GM21515 (cell line): Measurements from ENCODE around the gene CCS.
"Not testable (repeated sequence)": the region's sequence is repeated elsewhere in the genome, so short reads cannot be mapped to it uniquely, and the experiment has no call there.

Experiments used
- ATAC-seq: cut with Tn5 transposase; IDR thresholded peaks from one replicate; pipeline ENCODE4 v1.9.1; 2021; ENCODE audit not compliant: unreplicated experiment

CCS gene

DNA sequence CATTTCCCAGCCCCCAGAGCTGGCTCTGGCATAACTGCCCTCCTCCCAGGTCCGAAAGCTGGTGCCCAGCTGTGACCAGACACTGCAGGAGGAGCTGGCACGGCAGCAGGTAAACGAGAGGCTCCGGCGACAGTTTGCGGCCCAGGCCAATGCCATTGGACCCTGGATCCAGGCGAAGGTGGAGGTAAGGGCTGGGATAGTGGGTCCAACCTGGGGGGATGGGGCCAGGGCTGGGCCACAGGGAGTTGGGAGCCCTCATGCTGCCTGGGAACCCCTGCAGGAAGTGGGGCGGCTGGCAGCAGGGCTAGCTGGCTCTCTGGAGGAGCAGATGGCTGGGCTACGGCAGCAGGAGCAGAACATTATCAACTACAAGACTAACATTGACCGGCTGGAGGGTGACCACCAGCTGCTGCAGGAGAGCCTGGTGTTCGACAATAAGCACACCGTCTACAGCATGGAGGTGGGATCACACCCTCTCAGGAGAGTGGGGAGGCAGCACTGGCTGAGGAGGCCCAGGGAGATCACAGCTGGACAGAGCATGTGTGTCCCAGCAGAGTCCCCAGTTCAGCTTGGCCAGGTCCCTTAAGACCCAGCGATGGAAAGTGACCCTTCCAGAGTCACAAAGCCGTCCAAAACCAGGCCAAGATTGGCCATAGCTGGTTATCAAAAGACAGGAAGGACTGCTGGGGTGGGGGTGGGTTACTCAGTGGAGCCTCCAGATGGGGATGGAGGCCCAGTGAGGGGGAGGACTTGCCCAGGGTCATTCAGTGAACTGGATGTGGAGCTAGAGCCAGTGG lies 31.6 kb upstream of the CCS start:
- ATAC-seq = no peak

DNA sequence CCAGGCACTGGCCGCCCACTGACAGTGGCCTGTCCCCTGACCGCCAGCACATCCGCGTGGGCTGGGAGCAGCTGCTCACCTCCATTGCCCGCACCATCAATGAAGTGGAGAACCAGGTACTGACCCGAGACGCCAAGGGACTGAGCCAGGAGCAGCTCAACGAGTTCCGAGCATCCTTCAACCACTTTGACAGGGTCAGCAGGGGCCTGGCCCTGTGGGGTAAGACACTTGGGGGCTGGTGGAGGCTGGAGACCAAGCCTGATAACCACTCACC lies 31.1 kb upstream of the CCS start:
- no peak for ATAC-seq

DNA sequence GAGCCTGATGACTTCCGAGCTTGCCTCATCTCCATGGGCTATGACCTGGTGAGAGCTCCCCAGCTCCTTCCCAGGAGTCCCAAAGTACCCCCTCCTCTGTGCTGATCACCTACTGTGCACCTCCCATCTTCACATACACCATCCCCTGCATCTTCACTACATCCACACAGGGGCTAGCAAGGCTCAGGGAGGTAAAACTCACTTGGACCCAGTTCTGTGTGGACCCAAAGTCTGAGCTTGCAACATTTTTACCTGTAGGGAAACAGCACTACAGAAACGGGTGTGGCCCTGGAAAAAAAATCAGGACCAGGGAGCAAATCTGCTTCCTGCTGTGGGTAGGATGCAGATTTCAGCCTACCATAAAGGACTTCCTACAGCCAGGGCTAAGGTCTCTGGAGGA lies 30.7 kb upstream of the CCS start:
- ATAC-seq = no peak

DNA sequence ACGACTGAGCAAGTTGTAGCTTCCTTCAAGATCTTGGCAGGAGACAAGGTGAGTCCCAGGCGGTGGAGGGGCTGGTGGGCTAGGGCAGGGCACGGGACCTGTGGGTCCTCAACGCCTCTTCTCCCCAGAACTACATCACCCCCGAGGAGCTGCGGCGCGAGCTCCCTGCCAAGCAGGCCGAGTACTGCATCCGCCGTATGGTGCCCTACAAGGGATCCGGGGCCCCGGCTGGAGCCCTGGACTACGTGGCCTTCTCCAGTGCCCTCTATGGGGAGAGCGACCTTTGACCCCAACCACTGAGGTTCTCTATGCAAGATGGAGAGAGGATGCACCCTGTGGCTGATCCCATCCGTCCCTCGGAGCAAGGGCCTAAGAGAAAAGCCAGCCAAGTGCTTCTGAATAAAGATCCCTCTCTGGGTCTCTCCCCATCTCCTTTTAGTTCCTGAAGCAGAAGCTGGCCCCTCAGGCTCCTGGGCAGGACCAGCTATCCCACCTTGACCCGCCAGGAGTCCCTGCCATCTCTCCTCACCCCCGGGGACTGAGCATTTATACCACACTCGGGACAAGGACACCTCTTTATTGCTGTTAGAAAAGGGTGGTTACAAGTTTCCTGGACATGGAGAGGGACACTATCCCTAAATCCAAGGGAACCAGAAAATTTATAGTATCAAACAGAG lies 29.9 kb upstream of the CCS start:
- ATAC-seq = no peak

DNA sequence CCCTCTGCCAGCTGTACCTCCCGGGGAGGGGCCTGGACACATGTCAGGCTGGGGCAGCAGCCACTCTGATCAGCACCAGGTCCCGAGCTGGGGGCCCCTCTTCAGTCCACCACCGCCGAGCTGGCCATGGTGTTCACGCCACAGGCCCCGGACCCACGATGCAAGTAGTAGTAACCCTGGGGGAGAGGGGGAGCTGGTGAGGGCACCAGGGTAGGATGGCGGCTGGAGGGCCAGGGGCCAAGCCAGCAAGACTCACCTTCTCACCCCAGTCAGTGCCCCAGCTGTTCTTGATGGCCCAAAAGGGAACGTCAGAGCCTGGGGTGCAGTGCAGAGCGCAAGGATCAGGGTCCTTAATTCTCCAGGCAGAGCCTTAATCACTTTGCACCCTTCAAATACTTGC lies 29.2 kb upstream of the CCS start:
- no peak for ATAC-seq

DNA sequence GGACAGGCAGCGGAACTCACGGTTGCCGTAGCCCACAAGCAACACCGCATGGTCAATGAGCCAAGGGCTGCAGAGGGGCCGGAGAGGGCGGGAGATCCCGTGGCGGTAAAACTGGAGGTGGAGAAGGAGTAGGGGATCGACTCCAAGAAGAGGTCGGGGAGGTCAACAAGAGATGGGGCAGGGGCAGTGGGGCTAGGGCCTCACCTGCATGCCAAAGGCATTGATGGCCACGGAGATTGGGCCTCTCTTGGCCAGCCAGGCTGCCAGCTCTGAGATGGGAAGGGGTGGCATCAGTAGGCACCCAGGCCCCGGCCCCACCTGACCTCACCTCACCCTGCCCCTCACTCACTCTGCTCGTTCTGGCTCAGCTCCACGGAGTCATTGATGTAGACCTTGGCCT lies 28.4 kb upstream of the CCS start:
- no peak for ATAC-seq

DNA sequence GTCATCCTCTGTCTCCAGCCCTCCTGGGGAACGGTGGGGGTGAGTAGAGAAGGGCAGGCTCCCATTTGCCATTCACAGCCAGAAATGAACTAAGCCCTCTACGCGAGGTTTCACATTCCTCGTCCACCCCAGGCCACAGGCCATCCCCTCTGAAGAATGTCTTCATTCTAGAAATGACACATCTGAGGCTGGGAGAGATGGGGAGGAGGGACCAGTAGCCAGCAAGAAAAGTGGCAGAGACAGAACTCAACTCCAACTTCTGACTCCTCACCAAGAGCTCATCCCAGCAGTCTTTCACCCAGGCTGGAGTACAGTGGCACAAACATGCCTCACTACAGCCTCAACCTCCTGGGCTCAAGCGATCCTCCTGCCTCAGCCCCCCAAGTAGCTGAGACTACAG lies 28.0 kb upstream of the CCS start:
- ATAC-seq = no peak

DNA sequence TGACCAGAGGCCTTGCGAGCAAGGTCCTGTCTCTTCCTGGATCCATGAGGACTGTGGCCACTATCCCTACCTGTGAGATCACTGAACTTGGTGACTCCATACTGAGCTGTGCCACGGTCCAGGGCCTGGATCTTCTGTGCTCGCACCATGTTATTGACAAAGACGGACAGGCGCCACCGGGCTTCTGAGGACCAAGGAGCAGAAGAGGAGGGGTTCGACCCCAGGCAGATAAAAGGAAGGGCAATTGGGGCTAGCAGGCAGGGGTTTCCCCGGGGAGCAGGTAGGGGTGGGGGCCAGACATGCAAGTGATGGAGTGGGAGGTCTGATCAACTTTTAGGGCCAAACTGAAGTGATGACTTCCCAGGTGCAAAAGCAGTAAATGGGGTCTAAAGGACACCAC lies 26.8 kb upstream of the CCS start:
- no peak for ATAC-seq

DNA sequence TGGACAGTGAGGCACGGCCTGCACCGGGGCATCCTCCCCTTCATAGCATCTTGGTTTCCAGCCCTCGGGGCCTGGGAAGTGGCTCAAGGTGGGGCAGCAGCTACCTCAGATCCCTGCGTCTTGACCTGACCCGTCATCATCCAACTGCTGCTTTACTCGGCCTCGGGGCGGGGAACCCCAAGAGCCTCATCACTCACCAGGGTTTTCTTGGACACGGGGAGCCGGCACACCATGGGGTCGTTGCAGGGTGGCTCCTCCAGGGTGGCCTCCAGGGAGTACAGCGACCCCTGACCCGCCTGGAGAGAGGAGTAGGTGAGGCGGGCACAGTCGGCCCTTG lies 25.2 kb upstream of the CCS start:
- no peak for ATAC-seq

DNA sequence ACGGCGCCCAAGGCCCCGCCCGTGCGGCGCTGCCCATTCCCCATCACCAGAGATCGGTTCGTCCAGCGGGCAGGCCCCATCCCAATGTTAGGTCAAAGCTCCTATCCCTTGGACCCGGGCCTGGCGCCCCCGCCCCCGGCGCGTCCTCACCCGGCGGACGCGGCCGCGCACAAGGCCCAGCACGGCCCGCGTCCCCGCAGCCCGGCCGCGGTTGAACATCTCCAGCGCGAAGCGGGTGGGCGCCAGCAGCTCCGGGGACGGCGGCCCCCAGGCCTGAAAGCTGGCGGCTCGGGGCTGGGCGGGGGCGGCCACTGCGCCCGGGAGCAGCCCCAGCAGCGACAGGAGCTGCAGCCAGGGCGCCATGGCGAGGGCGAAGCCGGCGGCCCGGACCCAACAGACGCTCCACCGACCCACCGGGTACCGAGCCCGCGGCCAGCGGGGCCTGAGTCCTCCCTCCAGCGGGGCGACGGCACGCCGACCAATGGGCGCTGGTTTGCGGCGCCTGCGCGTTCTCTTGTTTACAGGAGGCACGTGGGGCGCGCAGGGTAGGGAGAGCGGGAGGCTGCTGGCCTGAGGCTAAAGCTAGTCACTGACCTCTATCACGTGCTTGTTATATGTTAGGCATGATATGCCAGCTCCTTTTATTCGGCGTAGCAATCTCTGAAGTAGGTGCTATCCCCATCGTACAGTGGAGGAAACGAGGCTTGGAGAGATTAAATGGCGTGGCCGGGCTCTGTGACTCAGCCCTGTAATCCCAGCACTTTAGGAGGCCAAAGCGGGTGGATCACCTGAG lies 24.7 kb upstream of the CCS start, which contains the start of gene CTSF:
CTSF (minus strand) TSS at position 483 of the 793 bp plus-strand sequence; CDS start at position 363, 120 bp downstream.
- ATAC-seq = no peak

DNA sequence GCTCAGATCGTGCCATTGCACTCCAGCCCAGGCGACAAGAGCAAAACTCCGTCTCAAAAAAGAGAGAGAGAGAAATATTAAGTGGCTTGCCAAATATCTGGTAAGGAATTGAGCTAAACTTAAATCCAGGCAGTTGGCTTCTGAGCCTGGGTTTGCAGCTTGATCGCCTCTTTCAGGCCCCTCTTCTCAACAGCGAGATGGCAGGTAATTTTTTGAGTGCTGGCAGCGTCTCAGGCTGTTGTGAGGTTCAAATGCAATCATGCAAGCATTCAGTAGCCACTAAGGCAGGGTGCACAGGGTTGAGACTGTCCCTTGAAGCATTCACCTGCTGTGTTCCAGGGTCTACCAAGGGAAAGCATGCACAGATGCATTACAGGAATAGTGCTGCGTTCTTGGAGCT lies 23.9 kb upstream of the CCS start:
- ATAC-seq = no peak

DNA sequence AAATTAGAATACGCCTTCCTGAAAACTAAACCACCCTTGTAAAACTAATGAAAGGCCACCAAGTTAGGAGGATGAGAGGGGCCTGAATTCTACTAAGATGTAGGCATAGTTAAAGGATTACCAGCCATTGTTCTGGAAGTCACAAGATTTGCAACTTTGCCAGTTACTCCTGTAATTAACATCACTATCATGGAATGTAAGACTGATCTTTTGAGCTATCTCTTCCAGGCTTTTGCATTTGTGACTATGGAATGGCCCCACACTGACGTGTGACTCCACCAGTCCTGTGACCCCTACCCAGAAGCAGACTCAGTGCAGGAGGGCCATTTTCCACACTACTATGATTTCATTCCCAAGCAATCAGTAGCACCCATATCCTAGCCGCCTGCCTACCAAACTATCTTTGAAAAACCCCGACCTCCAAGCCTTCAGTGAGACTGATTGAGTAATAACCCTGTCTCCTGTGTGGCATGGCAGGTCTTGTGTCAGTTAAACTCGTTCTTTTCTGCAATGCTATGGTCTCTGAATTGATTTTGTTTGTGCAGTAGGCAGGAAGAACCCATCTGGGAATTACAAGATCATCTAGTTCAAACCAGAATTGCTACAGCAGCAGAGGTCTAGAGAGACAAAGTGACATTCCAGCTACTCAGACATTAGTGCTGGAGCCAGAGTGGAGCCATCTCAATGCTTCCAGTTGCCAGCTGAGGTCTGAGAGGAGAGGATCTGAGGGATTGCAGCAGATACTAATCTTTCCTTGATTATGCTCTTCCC lies 22.7 kb upstream of the CCS start:
- no peak for ATAC-seq

DNA sequence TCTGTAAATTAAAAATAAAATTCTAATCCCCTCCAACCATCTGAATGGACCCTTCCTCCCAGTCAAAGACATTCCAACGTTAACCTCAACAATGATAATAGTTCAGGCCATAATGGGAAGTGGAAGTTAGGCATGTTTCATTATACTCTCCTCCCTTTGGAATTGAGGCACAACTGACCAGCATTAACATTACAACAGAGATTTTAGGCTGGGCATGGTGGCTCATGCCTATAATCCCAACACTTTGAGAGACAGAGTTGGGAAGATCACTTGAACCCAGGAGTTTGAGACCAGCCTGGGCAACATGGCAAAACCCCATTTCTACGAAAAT lies 22.2 kb upstream of the CCS start:
- ATAC-seq = no peak

DNA sequence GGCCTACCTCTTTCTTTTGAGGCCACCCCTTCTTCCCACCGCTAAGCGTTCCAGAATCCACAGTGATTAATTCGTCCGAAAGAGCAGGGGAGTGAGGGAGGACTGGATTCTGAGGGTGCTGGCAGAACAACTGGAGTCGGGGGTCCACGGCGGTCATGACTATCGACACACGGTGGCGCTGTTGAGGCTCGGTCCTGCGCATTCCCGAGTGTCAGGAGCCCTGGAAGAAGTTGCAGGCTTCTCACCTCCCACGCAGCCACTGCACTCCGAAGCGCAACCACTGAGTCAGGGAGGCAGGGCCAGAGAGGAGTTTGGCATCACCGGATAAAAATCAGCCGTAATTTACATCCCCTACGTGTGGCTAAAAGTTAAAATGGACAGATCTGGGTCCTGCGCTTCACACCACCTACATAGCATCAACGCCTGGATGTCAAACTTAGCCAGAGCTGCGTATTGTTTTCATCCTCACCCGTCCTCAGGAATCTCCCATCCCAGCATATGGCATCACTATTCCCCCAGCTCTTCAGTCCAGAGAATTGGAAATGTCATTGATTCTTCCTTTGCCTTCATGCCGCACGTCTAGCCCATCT lies 13.9 kb upstream of the CCS start:
- ATAC-seq = no peak

DNA sequence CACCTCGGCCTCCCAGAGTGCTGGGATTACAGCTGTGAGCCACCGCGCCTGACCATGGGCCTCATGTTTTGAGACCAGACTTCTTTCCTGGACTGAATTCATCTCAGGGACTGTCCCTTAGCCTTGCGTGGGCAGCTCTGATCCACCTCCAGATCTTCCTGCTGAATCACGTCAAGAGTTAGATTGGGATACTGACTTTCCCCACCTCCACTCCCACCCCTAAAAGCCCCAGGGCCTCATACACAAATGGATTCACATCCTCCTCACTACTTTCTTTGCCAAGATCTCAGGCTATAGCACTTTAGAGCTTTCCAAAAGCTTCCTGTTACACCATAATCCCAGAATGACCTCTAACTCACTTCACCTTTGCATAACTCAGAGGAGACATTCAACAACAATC lies 12.2 kb upstream of the CCS start:
- ATAC-seq = no peak

DNA sequence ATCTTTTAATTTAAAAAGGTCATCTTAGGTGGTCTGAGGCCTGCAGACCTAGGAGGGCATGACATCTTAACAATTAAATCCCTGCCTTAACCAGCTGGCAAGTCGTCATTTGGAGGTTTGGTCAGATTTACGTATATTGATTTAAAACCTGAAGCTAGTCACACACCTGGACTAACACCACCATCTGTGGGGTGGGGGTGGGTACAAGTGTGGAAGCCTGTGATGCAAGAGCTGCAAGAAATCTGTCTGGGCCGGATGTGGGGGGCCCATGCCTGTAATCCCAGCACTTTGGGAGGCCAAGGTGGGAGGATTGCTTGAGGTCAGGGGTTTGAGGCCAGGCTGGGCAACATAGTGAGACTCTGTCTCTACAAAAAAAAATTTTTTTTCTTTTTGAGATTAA lies 11.7 kb upstream of the CCS start:
- ATAC-seq = no peak

DNA sequence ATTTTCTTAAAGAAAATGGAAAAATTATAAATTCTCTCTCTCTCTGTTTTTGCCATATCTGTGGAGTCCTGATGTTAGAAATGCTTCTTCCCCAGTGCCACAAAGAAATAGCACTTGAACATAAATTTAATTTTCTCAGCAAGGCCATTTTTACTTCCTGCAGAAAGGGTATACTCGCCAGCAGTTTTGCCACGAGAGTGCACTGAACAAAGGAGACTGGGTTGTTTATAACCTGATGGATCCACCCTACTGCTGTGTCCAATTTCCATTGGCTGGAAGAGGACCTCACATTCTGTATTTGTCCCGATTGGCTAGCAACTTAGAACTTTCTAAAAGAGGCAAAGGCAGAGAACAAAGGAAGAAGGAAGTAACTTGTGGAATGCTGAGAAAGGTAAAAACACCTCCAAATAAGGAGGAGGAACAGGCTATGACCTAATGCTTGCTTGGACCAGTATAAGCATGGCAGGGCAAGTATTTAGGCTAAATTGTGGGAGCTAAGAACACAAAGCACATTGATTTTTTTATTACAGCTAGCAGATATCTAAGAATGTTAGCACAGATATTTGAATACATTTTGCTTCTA lies 10.3 kb upstream of the CCS start:
- ATAC-seq = not testable (repeated sequence)

DNA sequence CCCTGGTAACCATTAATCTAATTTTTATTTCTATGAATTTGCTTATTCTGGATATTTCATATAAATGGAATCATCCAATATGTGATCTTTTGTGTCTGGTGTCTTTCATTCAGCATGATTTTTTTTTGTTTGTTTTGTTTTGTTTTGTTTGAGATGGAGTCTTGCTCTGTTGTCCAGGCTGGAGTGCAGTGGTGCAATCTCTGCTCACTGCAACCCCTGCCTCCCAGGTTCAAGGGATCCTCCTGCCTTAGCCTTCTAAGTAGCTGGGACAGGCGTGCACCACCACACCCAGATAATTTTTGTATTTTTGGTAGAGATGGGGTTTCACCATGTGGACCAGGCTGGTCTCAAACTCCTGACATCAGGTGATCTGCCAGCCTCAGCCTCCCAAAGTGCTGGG lies 7.5 kb upstream of the CCS start:
- not testable (repeated sequence) for ATAC-seq

DNA sequence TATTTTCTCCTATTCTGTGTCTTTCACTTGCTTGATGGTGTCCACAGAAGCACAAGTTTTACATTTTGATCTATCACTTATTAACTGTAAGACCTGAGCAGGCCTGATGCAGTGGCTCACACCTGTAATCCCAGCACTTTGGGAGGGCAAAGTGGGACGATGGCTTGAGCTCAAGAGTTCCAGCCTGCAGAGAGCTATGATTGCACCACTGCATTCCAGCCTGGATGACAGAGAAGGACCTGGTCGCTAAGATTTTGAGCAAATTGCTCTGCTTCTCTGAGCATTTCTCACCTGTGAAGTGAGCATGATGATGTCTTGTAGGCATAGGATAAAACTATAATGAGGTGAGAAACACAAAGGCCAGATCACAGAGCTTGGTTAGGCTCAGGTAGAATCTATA lies 6.8 kb upstream of the CCS start:
- no peak for ATAC-seq

DNA sequence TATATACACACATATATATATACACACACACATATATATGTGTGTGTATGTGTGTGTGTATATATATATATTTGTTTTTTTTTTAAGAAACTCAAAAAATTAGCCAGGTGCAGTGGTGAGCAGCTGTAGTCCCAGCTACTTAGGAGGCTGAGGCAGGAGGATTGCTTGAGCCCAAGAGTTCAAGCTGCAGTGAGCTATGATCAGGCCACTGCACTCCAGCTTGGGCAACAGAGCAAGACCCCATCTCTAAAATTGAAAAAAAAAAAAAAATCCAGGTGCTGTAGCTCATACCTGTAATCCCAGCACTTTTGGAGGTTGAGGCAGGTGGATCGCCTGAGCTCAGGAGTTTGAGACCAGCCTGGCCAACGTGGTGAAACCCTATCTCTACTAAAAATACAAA lies 3.7 kb upstream of the CCS start:
- not testable (repeated sequence) for ATAC-seq
